Measurements from ENCODE around the gene ATP9A.
"Not testable (repeated sequence)": the region's sequence is repeated elsewhere in the genome, so short reads cannot be mapped to it uniquely, and the experiment has no call there.

Gene ATP9A

DNA sequence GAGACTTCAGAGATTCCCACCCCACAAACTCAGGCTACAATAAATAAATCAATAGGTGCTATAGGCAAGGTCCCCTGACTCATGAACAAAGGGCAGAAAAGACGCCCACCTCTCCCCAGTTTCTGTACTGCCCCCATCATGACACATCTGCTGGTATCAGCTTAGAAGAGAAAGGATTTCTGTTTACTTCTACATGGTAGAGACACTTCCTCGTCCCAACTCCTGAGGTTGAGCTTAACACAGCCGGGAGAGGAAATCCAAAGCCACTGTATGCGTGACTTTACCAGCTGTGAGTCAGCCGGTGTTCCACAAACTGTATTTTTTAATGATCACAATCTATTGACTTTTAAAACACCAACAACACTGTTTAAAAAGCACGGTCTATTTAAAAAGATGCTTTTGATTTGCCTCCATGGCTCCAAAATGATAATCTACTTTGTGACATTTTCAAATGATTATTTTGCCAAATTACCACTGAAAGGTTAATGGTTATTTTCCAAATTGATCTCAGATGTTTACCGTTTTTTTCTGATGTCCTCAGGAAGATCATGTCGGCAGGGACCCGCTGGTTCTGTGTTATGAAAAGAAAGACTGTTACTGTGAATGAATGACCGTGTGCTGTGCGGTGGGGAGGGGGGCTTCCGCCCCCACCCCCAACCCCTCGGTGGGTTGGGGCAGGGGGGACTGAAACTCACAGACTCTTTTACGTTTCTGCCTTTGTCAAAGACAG lies 72.5 kb downstream of the ATP9A start:
- DNase-seq (ENCODE audit: low read depth in 2 of 2), result no peak

DNA sequence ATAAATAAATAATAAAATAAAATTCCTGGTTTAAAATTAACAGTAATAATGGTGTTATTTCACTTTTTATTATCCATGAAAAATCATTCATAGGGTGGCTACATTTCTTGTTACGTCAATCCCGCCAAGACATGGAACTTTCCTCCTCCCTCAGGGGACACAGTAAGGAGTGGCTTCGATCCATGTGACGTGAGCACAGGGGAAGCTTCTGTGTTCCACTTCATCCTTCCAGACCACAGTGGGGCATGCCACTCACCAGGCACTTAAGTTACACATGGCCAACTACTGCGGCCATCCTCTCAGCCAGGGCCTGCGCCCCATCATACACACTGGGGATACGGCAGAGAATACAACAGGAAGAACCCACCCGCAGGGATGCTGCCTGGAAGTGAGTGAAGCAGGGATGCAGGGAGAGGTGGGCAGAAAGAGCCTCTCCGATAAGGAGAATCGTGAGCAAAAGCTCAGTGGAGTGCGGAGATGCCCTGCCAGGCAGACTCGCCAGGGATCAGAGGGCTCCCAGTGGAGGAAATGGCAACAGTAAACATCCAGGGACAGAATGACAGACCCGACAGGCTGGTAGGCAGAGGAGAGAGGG lies 75.3 kb downstream of the ATP9A start:
- no peak for DNase-seq (ENCODE audit: low read depth in 2 of 2)

DNA sequence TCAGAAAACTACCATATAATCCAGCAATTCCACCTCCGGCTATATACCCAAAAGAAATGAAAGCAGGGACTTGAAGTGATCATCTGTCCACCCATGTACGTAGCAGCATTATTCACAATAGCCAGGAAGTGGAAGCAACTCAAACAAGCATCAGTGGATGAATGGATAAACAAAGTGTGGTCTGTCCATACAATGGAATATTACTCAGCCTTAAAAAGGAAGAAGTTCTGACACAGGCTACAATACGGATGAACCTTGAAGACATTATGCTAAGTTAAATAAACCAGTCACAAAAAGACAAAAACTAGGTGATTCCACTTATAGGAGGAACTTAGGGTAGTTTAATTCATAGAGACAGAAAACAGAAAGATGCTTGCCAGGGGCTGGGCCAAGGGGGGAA lies 76.5 kb downstream of the ATP9A start:
- DNase-seq (ENCODE audit: low read depth in 2 of 2), result no peak

DNA sequence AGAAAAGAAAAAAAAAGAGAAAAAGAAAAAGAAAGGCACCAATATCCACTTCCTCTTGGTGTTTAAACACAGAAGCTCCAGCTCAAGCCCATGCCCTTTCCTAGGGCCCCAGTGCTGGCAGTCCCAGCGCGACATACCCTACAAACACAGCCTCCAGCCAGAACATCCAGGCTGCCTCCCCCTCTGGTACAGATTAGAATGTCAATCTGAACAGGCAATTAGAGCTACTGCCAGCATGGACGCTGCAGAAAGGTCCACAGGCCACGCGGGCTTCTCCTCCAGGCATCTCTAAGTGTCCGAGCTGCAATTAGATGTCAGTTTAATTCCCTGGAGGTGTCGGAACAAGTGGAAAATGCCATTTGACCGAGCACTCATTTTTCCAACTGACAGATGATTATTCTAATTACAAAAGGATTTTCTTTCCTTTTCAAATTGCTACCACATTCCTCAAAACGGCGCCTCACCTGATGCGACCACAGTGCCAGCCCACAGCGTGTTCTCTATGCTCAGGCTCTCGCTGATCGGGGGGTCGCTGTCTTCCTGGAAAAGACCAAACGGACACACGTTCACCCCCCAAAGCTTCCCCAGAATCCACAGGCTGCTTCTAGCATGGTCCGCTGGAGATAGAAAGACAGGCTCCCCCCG lies 79.5 kb downstream of the ATP9A start:
- DNase-seq (ENCODE audit: low read depth in 2 of 2), result no peak

DNA sequence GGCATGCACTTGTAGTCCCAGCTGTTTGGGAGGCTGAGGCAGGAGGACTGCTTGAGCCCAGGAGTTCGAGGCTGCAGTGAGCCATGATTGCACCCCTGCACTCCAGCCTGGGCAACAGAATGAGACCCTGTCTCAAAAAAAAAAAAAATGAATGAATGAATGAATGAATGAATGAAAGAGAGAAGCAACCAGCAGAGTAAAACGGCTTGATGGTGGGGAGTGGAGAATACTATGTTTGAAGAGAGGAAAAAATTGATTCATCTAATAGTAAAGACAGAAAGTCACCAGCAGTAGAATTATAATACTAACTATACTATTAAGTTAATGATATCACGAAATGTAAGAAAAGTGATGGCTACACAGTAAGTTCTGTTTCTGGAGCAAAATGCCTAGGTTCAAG lies 80.6 kb downstream of the ATP9A start:
- DNase-seq (ENCODE audit: low read depth in 2 of 2), result no peak

DNA sequence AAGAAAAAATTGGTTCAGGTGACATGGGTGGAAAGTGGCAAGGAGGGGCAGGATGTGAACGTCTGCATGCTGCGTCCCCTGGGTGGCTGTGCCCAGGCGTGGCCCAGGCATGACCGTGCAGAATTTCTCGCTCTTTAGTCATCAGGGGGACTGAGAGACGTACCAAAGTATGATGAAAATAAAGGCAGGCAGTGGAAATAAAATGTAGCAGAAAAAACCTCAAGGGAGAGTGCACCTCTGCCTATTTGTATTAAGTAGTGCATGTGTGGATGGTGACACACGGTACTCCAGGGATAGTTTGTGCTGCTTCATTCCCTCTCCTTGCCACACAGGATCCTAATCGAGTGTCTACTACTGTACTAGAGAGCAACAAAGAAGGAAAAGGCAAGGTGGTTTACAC lies 81.1 kb downstream of the ATP9A start:
- DNase-seq (ENCODE audit: low read depth in 2 of 2), result no peak

DNA sequence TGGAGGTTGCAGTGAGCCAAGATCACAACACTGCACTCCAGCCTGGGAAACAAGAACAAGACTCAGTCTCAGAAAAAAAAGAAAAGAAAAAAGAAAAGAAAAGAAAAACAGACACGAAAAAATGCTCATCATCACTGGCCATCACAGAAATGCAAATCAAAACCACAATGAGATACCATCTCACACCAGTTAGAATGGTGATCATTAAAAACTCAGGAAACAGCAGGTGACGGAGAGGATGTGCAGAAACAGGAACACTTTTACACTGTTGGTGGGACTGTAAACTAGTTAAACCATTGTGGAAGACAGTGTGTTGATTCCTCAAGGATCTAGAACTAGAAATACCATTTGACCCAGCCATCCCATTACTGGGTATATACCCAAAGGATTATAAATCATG lies 82.7 kb downstream of the ATP9A start:
- not testable (repeated sequence) for DNase-seq (ENCODE audit: low read depth in 2 of 2)

DNA sequence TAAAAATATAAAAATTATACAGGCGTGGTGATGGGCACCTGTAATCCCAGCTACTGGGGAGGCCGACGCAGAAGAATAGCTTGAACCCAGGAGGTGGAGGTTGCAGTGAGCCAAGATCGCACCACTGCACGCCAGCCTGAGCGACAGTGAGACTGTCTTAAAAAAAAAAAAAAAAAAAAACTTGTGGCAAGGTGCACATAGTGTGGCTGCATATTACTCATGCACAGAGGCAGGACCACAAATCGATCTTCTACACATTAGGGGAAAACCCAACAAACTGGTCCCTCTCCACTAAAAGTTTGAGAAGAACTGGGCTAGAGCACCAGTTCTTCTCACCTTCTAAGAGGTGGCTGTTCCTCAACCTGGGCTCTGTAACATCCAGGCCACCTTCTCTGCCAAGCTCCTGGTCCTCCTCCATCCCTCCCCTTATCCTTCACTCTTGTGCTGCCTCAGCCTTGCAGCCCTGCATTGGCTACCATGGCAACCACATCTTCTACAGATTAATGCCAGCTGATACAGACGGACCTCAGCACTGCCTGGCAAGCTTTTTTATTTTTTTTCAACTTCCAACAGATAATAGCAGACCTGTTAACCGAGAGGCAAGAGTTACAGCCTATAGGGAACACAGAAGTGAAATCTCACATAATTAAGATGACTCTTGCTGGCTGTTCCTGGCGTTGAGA lies 88.0 kb downstream of the ATP9A start:
- DNase-seq (ENCODE audit: low read depth in 2 of 2), result no peak

DNA sequence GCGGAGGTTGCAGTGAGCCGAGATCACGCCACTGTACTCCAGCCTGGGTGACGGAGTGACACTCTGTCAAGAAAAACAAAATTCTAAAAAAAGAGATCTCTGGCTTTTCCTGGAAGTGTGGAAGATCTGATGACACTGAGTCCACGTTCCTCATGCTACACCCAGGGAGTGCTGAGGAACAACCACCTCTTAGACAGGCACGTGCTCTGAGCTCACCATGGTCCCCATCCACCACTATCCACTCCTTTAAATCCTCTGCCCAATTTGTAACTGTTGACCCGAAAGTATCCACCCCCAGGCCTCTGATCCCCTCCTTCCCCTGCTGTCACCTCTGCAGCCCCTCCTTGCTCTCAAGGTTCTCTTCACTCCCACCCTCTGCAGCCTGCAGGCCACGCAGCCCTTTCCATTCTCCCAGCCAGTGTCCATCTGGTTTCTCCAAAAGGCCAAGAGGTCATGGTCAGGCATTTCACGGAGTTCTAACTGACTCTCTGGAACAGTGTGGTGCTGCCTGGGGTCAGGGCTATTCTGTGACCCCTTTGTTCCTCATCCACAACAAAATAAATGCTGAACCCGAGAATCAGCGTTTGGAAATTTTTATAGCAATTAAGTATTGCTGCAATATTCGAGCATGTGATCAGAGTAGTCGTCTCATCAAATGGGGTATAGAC lies 88.8 kb downstream of the ATP9A start:
- DNase-seq (ENCODE audit: low read depth in 2 of 2), result no peak

DNA sequence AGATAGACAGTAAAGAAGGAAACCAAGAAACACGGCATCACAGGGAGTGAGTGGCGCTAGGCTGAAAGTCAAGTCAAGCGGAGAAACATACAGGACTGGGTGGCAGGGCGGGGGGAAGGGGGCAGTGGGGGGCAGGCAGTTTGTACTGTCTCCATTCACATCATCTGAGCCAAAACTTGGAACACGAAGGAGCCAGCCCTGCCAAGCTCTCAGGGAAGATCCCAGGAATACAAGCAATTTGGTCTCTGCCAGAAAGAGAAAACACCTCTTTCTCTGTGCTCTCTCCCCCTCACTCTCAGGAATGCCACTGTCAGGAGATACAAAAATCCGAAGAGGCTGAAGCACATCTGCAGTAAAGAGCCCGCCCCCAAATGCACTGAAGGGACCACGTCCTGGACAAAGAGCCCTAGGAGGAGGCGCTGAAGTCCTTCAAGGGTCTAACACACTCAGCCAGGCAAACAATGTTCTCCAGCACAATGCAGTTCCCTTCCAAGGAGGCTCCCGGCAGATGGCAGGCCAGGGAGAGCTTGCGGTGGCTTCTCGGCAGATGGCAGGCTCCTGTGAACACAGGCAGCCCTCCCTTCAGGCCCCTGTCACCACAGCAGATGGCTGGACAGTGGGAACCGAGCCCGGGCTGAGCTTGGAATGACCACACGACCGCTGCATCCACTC lies 90.0 kb downstream of the ATP9A start:
- DNase-seq (ENCODE audit: low read depth in 2 of 2), result no peak

DNA sequence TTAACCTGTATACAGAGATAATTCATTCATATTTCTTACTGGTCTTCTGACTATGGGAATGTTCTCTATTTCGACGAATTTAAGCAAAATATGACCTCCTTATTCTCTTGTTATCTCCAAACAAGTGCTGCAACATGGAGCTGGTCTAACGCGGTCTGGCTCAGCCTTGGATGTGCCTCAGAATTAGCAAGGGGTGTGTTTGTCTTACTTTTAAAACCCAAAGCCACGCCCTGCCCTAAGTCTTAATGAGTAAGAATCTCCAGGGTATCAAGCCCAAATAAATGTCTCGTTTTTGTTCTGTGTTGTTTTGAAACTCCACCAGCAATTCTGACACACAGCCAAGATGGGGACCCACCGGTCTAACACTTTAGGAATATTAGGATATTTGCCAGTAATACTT lies 99.2 kb downstream of the ATP9A start:
- DNase-seq (ENCODE audit: low read depth in 2 of 2), result no peak

DNA sequence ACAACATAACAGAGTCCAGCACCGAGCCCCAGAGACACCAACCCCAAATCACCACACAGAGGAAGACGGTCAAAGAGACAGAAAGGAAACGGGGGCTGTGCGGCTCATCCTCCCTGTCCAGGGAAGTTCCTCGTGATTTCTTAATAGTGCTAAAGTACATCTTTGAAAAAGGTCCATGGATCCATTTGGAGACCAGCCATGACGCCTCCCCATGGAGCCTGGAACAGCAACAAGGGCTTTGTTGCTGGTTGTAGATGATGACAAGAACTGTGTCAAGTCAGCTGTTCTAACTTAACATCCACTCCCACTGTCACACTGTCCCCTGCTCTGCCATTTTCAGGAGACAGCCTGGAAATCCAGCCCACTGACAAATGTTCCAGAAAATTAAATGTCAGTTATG lies 99.7 kb downstream of the ATP9A start:
- no peak for DNase-seq (ENCODE audit: low read depth in 2 of 2)

DNA sequence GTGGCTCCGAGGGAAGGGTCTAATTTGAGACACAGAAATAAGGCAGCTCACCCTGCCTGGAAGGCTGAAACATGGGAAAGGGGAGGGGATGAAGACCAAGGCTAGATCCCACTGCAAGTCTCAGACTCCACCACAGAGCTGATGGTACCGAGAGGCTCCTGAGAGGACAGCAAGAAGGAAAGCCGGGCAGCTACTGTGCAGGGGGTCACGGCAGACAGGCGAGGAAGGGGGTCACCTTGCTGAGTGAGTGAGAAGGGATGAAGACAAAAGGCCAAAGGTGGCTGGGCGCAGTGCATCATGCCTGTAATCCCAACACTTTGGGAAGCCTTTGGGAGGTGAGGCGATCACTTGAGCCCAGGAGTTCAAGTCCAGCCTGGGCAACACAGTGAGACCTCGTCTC lies 100.7 kb downstream of the ATP9A start:
- no peak for DNase-seq (ENCODE audit: low read depth in 2 of 2)

DNA sequence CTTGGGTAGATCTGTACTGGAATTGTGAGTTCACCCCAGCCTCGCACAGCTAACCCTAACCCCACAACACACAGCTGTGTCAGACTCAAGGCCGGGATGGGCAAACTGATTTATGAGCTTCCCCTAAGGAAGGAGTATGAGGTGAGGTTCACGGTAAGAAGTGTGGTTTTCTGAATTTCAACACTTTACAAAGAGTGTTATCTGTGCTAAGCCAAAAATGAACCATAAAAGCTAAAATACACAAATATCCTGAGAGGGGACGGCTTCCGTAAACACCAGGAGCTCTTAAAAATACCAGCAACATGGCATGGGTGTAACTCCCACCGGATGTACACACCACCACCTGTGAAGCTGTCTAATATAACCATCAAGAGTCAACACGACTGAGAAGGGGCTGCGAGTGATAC lies 101.2 kb downstream of the ATP9A start:
- DNase-seq (ENCODE audit: low read depth in 2 of 2), result no peak

DNA sequence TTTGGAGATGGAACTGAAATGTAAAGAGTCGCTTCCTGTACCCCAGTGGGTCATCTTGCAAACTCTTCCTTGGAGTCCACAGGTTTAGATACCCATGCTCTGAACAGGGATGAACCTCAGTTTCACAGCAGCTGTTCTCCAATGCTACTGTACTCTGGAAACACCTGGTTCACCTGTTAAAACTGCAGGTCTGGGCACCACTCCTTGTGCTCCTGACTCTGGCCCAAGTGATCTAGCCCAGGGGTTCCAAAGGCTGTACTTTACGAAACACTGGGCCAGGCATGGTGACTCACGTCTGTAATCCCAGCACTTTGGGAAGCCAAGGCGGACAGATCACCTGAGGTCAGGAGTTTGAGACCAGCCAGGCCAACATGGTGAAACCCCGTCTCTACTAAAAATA lies 102.1 kb downstream of the ATP9A start:
- no peak for DNase-seq (ENCODE audit: low read depth in 2 of 2)

DNA sequence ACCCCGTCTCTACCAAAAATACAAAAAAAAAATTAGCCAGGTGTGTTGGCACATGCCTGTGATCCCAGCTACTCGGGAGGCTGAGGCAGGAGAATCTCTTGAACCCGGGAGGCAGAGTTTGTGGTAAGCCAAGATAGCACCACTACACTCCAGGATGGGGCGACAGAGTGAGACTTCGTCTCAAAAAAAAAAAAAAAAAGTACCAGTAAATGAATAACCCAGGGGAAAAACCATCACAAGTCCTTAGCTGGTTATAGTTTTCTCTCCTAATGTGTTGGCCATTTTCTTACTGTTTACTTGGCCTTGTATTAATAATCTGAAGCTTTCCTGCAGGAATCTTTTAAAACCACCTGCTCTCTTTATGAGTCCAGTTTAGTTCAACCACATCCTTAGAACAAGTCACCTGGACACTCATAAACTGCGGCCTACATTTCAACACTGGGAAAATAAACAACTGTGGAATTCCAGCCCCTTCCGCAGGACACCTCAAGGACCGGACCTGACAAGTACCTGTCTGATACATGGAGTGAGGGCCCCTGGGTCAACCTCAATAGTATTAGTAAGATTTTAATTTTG lies 102.6 kb downstream of the ATP9A start:
- no peak for DNase-seq (ENCODE audit: low read depth in 2 of 2)

DNA sequence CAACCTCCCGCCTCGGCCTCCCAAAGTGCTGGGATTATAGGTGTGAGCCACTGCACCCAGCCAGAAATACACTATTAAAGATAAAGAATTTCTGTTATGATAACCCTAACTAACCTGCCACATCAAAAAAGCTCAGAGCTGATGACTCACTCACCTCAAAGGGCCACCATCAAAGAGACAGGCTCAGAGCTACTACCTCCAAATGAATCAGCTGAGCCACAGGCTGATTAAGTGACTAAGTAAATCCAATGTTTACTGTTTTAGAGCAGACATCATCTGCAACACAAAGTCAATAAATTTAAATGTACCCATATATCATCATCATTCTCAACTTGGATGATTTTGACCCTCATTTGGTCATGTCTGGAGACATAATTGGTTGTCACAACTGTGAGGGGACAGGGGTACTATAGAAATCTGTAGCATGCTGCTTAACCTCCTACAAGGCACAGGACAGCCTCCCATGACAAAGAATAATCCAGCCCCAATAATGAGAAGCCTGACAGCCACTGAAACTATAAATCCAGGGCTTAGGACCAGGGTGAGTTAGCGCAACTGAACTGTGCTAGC lies 106.5 kb downstream of the ATP9A start:
- DNase-seq (ENCODE audit: low read depth in 2 of 2), result no peak

DNA sequence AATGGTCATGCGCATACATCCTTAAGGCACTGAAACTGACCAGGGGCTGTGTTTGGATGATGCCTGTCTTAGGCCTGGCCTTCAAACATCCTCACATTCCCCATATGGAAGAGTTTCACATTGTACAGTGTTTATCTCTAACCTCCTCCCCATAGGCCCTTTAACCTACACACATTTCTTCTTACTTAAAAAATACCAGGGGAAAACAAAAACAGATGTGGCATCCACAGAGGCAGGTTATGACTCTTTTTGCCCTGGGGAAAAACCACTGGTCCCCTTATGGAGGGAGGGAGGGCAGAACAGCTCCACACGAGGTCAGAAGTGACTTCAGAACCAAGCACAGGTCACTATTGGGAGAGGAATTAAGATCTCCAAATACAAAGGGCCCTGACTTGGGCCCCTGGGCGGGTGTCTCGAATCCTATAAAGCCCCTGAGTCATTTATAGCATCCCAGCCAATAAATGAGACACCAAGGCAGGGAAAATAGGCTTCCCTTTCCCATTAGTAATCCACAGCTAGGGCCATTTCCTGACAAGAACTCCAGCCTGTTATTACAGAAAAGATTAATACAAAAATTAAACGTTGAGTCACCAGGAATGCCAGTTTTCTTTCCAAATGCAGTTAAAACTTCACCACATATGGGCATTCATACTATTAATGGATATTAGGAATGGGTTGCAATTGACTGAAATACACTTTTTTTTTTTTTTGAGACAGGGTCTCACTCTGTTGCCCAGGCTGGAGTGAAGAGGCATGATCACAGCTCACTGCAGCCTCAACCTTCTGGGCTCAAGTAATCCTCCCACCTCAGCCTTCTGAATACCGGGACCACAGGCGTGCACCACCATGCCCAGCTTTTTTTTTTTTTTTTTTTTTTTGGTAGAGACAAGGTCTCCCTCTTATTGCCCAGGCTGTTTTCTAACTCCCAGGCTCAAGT lies 107.2 kb downstream of the ATP9A start:
- DNase-seq (ENCODE audit: low read depth in 2 of 2), result no peak

DNA sequence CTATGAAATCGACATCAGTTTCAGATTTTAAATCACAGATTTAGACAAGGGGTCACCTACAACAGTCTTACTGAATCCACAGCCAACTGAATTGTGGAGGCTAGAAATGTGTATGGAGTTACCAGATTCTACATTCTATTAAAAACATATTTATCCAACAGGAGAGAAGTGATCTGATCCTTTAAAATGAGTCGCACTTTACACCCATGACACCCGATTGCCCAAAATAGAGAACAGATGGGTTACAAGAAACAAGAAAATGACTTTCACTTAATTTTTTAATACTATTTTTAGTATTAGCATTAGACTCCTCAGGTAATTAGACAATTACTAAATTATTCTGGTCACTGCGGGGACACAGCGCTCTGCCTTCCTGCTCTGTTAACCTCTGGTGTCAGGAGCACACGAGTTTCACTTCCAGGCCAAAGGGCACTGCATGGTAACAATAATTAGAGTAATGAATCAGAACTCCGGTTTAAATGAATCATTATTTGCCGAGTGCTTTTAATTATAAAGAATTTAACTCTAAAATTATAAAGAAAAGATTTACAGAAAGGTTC lies 108.6 kb downstream of the ATP9A start:
- no peak for DNase-seq (ENCODE audit: low read depth in 2 of 2)

Measured in stimulated activated CD8-positive, alpha-beta memory T cell treated with anti-CD3 and anti-CD28 coated beads, Interleukin-7, amount 100 ng/mL, for 1 hour (primary cell).